Measurements from ENCODE around the gene PPID.
"Not testable (repeated sequence)": the region's sequence is repeated elsewhere in the genome, so short reads cannot be mapped to it uniquely, and the experiment has no call there.

The PPID gene

GRCh38 chr4:158756588-158756987, 33.4 kb upstream of the PPID start:
- no peak for TF ChIP-seq EZH2 (IDR thresholded peaks at IDR 0.05; ENCODE audit: borderline replicate concordance, low read length)
- TF ChIP-seq CTCF (IDR thresholded peaks at IDR 0.05; ENCODE audit: low read length): no peak
- Histone ChIP-seq H3K9me3 (ENCODE audit: low read length) (no peaks in the 10 kb centered on the region), H3K79me2 (ENCODE audit: insufficient read depth, low read length) (no peaks in the 10 kb centered on the region), H3K9me2 (ENCODE audit: low read depth, low read length) (no peaks in the 10 kb centered on the region), H3K9ac (ENCODE audit: low read length) (no peak overlapping the region), H3F3A (ENCODE audit: insufficient read depth, low read length) (no peaks in the 10 kb centered on the region), H3K36me3 (ENCODE audit: insufficient read depth, low read length) (no peaks in the 10 kb centered on the region), H2AFZ (ENCODE audit: low read length) (no peak overlapping the region), H3K4me3 (ENCODE audit: low read depth, low read length, poor library complexity, severe bottlenecking) (no peak overlapping the region), H3K27ac (ENCODE audit: low read depth, low read length, poor library complexity, severe bottlenecking) (no peak overlapping the region), H3K27me3 (ENCODE audit: insufficient read depth, low read length) (peaks cover 2% of the 10 kb centered on the region; the same call in 1 of the 2 replicates), H4K20me1 (ENCODE audit: insufficient read depth, low read length) (no peaks in the 10 kb centered on the region), H3K4me1 (ENCODE audit: insufficient read depth, low read length, severe bottlenecking) (no peaks in the 10 kb centered on the region), H3K4me2 (ENCODE audit: low read length) (no peak overlapping the region)

GRCh38 chr4:158755819-158756218, 32.6 kb upstream of the PPID start:
- not testable (repeated sequence) for H2AFZ ChIP-seq (ENCODE audit: low read length); H4K20me1 ChIP-seq (ENCODE audit: insufficient read depth, low read length); H3K9ac ChIP-seq (ENCODE audit: low read length); H3K4me1 ChIP-seq (ENCODE audit: insufficient read depth, low read length, severe bottlenecking); H3K36me3 ChIP-seq (ENCODE audit: insufficient read depth, low read length); H3F3A ChIP-seq (ENCODE audit: insufficient read depth, low read length); H3K27me3 ChIP-seq (ENCODE audit: insufficient read depth, low read length); H3K4me3 ChIP-seq (ENCODE audit: low read depth, low read length, poor library complexity, severe bottlenecking); H3K9me2 ChIP-seq (ENCODE audit: low read depth, low read length); H3K27ac ChIP-seq (ENCODE audit: low read depth, low read length, poor library complexity, severe bottlenecking); H3K9me3 ChIP-seq (ENCODE audit: low read length); H3K79me2 ChIP-seq (ENCODE audit: insufficient read depth, low read length); H3K4me2 ChIP-seq (ENCODE audit: low read length)

- no peaks in the 10 kb centered on the region for H4K20me1 ChIP-seq (ENCODE audit: insufficient read depth, low read length)
- no peaks in the 10 kb centered on the region for H3K36me3 ChIP-seq (ENCODE audit: insufficient read depth, low read length)
- H2AFZ ChIP-seq (ENCODE audit: low read length): no peak overlapping the region
- H3K79me2 ChIP-seq (ENCODE audit: insufficient read depth, low read length): no peaks in the 10 kb centered on the region
- no peaks in the 10 kb centered on the region for H3K9me2 ChIP-seq (ENCODE audit: low read depth, low read length)
- H3K4me1 ChIP-seq (ENCODE audit: insufficient read depth, low read length, severe bottlenecking): no peaks in the 10 kb centered on the region
- no peaks in the 10 kb centered on the region for H3K9me3 ChIP-seq (ENCODE audit: low read length)
- H3K27ac ChIP-seq (ENCODE audit: low read depth, low read length, poor library complexity, severe bottlenecking): no peak overlapping the region
- TF ChIP-seq CTCF (IDR thresholded peaks at IDR 0.05; ENCODE audit: low read length) (no peak), EZH2 (IDR thresholded peaks at IDR 0.05; ENCODE audit: borderline replicate concordance, low read length) (no peak)
- H3K4me3 ChIP-seq (ENCODE audit: low read depth, low read length, poor library complexity, severe bottlenecking): no peak overlapping the region
- no peak overlapping the region for H3K9ac ChIP-seq (ENCODE audit: low read length)
- no peak overlapping the region for H3K4me2 ChIP-seq (ENCODE audit: low read length)
- no peaks in the 10 kb centered on the region for H3F3A ChIP-seq (ENCODE audit: insufficient read depth, low read length)
- peaks cover 2% of the 10 kb centered on the region; the same call in 1 of the 2 replicates for H3K27me3 ChIP-seq (ENCODE audit: insufficient read depth, low read length)
Observed at GRCh38 chr4:158754385-158755180, 31.4 kb upstream of the PPID start.

GRCh38 chr4:158750379-158750778, 27.2 kb upstream of the PPID start:
- H3K4me2 ChIP-seq (ENCODE audit: low read length): no peak overlapping the region

GRCh38 chr4:158746537-158746936, 23.3 kb upstream of the PPID start:
- H3K27ac ChIP-seq (ENCODE audit: low read depth, low read length, poor library complexity, severe bottlenecking); H3K4me1 ChIP-seq (ENCODE audit: insufficient read depth, low read length, severe bottlenecking); H2AFZ ChIP-seq (ENCODE audit: low read length); H3K9me2 ChIP-seq (ENCODE audit: low read depth, low read length); H3F3A ChIP-seq (ENCODE audit: insufficient read depth, low read length); H3K36me3 ChIP-seq (ENCODE audit: insufficient read depth, low read length); H3K9ac ChIP-seq (ENCODE audit: low read length); H3K79me2 ChIP-seq (ENCODE audit: insufficient read depth, low read length); H3K9me3 ChIP-seq (ENCODE audit: low read length); H3K27me3 ChIP-seq (ENCODE audit: insufficient read depth, low read length); H3K4me3 ChIP-seq (ENCODE audit: low read depth, low read length, poor library complexity, severe bottlenecking); H3K4me2 ChIP-seq (ENCODE audit: low read length); H4K20me1 ChIP-seq (ENCODE audit: insufficient read depth, low read length): not testable (repeated sequence)

More at GRCh38 chr4:158750379-158750778, 27.2 kb upstream of the PPID start:
- H3K27me3 ChIP-seq (ENCODE audit: insufficient read depth, low read length): no peaks in the 10 kb centered on the region
- H3K9ac ChIP-seq (ENCODE audit: low read length): no peak overlapping the region
- no peaks in the 10 kb centered on the region for H4K20me1 ChIP-seq (ENCODE audit: insufficient read depth, low read length)
- no peak overlapping the region for H3K4me3 ChIP-seq (ENCODE audit: low read depth, low read length, poor library complexity, severe bottlenecking)
- TF ChIP-seq CTCF (IDR thresholded peaks at IDR 0.05; ENCODE audit: low read length) (no peak), EZH2 (IDR thresholded peaks at IDR 0.05; ENCODE audit: borderline replicate concordance, low read length) (no peak)
- no peaks in the 10 kb centered on the region for H3K9me2 ChIP-seq (ENCODE audit: low read depth, low read length)
- H3K79me2 ChIP-seq (ENCODE audit: insufficient read depth, low read length): no peaks in the 10 kb centered on the region
- H3K9me3 ChIP-seq (ENCODE audit: low read length): no peaks in the 10 kb centered on the region
- H3F3A ChIP-seq (ENCODE audit: insufficient read depth, low read length): no peaks in the 10 kb centered on the region
- no peak overlapping the region for H3K27ac ChIP-seq (ENCODE audit: low read depth, low read length, poor library complexity, severe bottlenecking)
- no peak overlapping the region for H2AFZ ChIP-seq (ENCODE audit: low read length)
- no peaks in the 10 kb centered on the region for H3K36me3 ChIP-seq (ENCODE audit: insufficient read depth, low read length)
- no peaks in the 10 kb centered on the region for H3K4me1 ChIP-seq (ENCODE audit: insufficient read depth, low read length, severe bottlenecking)

Measured in OCI-LY1 (cell line).